DOHH2 (cell line): ENCODE results near the gene TBX4.

Experiments
- H3F3A ChIP-seq: fragments of 200-600 bp; sonication (generic), shearing (Covaris generic); 2 replicates; pipeline ENCODE4 v1.6.0; 2016; ENCODE audit warnings: antibody characterized with exemption, mild to moderate bottlenecking; ENCODE audit not compliant: control insufficient read depth, insufficient read depth
- H3K27ac ChIP-seq: fragments of 200-600 bp; sonication (generic); 2 replicates; pipeline ENCODE4 v1.5.1; 2014; ENCODE audit warnings: low read depth, mild to moderate bottlenecking, low read length, moderate library complexity
- H3K27me3 ChIP-seq: fragments of 200-600 bp; sonication (generic); 2 replicates; pipeline ENCODE4 v1.6.1; 2014; ENCODE audit warnings: mild to moderate bottlenecking, low read length, mixed read lengths; ENCODE audit not compliant: control insufficient read depth
- H3K36me3 ChIP-seq: fragments of 200-600 bp; sonication (generic); 2 replicates; pipeline ENCODE4 v1.6.1; 2014; ENCODE audit warnings: mild to moderate bottlenecking, low read length, moderate library complexity, mixed read lengths; ENCODE audit not compliant: control insufficient read depth
- H3K4me1 ChIP-seq: fragments of 200-600 bp; sonication (generic); 2 replicates; pipeline ENCODE4 v1.6.1; 2014; ENCODE audit warnings: mild to moderate bottlenecking, low read length, mixed read lengths; ENCODE audit not compliant: control insufficient read depth
- H3K4me2 ChIP-seq: fragments of 200-600 bp; sonication (generic); 2 replicates; pipeline ENCODE4 v1.6.0; 2014; ENCODE audit warnings: mild to moderate bottlenecking, low read length, moderate library complexity
- H3K4me3 ChIP-seq: fragments of 200-600 bp; sonication (generic); 2 replicates; pipeline ENCODE4 v1.5.1; 2014; ENCODE audit warnings: mild to moderate bottlenecking, low read length, mixed read lengths
- H3K79me2 ChIP-seq: fragments of 200-600 bp; sonication (generic); 2 replicates; pipeline ENCODE4 v1.6.1; 2014; ENCODE audit warnings: mild to moderate bottlenecking, low read length, mixed read lengths; ENCODE audit not compliant: control insufficient read depth
- H3K9me2 ChIP-seq: fragments of 200-600 bp; sonication (generic); replicated peaks from 2 replicates; pipeline ENCODE4 v1.6.1; 2014; ENCODE audit warnings: mild to moderate bottlenecking, low read length, mixed read lengths; ENCODE audit not compliant: control insufficient read depth
- H3K9me3 ChIP-seq: fragments of 200-600 bp; sonication (generic); 2 replicates; pipeline ENCODE4 v1.6.1; 2014; ENCODE audit warnings: antibody characterized with exemption, low read length, mixed read lengths; ENCODE audit not compliant: control insufficient read depth, insufficient read depth
- H4K20me1 ChIP-seq: fragments of 200-600 bp; sonication (generic); 2 replicates; pipeline ENCODE4 v1.6.0; 2014; ENCODE audit warnings: low read depth, mild to moderate bottlenecking, antibody characterized with exemption, low read length, moderate library complexity; ENCODE audit not compliant: control insufficient read depth, insufficient read depth
- EZH2phosphoT487 ChIP-seq: fragments of 200-600 bp; sonication (generic); IDR thresholded peaks from 2 replicates; pipeline ENCODE4 v1.6.1; 2017; ENCODE audit warnings: borderline replicate concordance, mild to moderate bottlenecking, antibody characterized with exemption, low read length, moderate library complexity, mixed read lengths
- TF ChIP-seq, protein P1 (sequence below): fragments of 200-600 bp; sonication (generic); IDR thresholded peaks from one replicate; pipeline ENCODE4 v1.5.1; 2014; ENCODE audit warnings: antibody characterized with exemption, mild to moderate bottlenecking, low read depth, low read length; ENCODE audit not compliant: poor library complexity, severe bottlenecking

Gene TBX4

DNA sequence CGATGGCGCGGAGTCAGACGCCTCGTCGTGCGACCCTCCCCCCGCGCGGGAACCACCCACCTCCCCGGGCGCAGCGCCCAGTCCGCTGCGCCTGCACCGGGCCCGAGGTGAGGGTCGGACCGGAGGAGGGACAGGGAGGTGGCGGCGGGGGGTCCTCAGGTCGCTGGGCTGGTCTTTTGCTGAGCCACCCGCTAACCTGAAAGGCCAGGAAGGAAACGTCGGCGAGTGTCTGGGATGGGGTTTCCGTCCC lies 47.6 kb upstream of the TBX4 start:
- Histone ChIP-seq H3K79me2 (no peaks in the 10 kb centered on the region), H3K9me3 (no peaks in the 10 kb centered on the region), H3K4me3 (no peak overlapping the region), H3K27ac (no peak overlapping the region), H4K20me1 (no peaks in the 10 kb centered on the region), H3K4me2 (no peak overlapping the region), H3F3A (no peaks in the 10 kb centered on the region), H3K36me3 (no peaks in the 10 kb centered on the region), H3K9me2 (no peaks in the 10 kb centered on the region), H3K27me3 (peaks cover 64% of the 10 kb centered on the region), H3K4me1 (0 out of 2 replicates have a peak, but pooled peaks cover 3% of the 10 kb centered on the region)
- TF ChIP-seq EZH2phosphoT487: no peak
- TF ChIP-seq, protein P1, sequence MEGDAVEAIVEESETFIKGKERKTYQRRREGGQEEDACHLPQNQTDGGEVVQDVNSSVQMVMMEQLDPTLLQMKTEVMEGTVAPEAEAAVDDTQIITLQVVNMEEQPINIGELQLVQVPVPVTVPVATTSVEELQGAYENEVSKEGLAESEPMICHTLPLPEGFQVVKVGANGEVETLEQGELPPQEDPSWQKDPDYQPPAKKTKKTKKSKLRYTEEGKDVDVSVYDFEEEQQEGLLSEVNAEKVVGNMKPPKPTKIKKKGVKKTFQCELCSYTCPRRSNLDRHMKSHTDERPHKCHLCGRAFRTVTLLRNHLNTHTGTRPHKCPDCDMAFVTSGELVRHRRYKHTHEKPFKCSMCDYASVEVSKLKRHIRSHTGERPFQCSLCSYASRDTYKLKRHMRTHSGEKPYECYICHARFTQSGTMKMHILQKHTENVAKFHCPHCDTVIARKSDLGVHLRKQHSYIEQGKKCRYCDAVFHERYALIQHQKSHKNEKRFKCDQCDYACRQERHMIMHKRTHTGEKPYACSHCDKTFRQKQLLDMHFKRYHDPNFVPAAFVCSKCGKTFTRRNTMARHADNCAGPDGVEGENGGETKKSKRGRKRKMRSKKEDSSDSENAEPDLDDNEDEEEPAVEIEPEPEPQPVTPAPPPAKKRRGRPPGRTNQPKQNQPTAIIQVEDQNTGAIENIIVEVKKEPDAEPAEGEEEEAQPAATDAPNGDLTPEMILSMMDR: no peak

DNA sequence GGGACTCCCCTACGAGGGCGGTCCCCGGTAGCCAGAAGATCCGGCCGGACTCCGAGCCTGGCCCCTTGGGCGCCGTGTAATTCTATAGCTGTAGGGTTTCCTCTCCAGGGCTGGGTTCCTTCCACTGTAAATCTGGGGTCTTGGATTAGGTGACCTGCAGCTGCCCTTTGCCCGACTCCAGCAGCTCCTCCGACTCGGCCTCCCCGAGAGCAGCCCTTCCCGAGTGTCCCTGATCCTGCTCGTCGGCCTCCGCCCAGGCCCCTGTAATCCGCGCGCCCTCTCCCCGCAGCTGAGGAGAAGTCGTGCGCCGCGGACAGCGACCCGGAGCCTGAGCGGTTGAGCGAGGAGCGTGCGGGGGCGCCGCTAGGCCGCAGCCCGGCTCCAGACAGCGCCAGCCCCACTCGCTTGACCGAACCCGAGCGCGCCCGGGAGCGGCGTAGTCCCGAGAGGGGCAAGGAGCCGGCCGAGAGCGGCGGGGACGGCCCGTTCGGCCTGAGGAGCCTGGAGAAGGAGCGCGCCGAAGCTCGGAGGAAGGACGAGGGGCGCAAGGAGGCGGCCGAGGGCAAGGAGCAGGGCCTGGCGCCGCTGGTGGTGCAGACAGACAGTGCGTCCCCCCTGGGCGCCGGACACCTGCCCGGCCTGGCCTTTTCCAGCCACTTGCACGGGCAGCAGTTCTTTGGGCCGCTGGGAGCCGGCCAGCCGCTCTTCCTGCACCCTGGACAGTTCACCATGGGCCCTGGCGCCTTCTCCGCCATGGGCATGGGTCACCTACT lies 47.1 kb upstream of the TBX4 start:
- Histone ChIP-seq H3K27ac (no peak overlapping the region), H3K9me3 (no peaks in the 10 kb centered on the region), H3K4me2 (no peak overlapping the region), H3K36me3 (no peaks in the 10 kb centered on the region), H3K79me2 (no peaks in the 10 kb centered on the region), H3K27me3 (peaks cover 66% of the 10 kb centered on the region), H3K9me2 (no peaks in the 10 kb centered on the region), H3K4me1 (0 out of 2 replicates have a peak, but pooled peaks cover 3% of the 10 kb centered on the region), H3K4me3 (no peak overlapping the region), H3F3A (no peaks in the 10 kb centered on the region), H4K20me1 (no peaks in the 10 kb centered on the region)
- TF ChIP-seq, protein P1: no peak

DNA sequence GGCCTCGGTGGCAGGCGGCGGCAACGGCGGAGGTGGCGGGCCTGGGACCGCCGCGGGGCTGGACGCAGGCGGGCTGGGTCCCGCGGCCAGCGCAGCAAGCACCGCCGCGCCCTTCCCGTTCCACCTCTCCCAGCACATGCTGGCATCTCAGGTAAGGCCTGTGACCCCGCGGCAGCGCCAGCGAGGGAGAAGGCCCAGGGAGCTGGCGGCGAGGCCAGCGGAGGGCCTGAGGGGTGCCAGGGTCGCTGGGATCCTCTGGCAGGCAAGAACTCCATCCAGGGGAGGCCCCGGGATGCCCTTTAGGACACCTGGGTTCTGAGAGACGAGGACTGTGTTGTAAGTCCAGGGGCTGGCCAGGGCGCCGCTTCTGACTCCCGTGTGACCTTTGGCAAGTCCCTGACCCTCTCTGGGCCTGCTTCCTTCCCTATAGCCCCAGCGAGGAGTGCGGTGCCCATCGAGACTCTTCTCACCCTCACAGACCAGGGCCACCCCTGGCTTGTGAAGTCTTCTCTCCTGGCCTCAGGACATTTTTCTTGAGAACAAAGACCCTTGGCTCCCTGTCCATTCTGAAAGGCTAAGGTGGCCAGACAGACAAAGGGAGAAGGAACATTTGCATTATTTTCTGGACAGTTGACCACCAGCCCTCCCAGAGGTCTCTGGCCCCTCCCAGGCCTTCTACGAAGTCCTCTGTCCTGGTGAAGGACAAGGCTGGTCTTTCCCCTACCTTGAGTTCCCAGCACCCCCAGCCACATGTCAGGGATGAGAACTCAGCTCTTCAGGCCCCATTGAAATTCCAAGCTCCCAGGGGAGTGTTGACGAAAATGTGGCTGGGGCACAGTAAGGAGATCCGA lies 46.3 kb upstream of the TBX4 start:
- no peak overlapping the region for H3K4me3 ChIP-seq
- H3F3A ChIP-seq: no peaks in the 10 kb centered on the region
- TF ChIP-seq, protein P1: no peak
- no peak for TF ChIP-seq EZH2phosphoT487
- 0 out of 2 replicates have a peak, but pooled peaks cover 3% of the 10 kb centered on the region for H3K4me1 ChIP-seq
- H4K20me1 ChIP-seq: no peaks in the 10 kb centered on the region
- peaks cover 70% of the 10 kb centered on the region for H3K27me3 ChIP-seq
- no peak overlapping the region for H3K4me2 ChIP-seq
- H3K36me3 ChIP-seq: no peaks in the 10 kb centered on the region
- H3K9me2 ChIP-seq: no peaks in the 10 kb centered on the region
- H3K27ac ChIP-seq: no peak overlapping the region
- no peaks in the 10 kb centered on the region for H3K79me2 ChIP-seq
- no peaks in the 10 kb centered on the region for H3K9me3 ChIP-seq
